SU-DHL-6 (cell line): ENCODE results near the gene RLN1.

Experiments
- H2AFZ ChIP-seq: fragments of 200-600 bp; sonication (generic); 2 replicates; pipeline ENCODE4 v1.6.1; 2014; ENCODE audit warnings: low read depth, mild to moderate bottlenecking, moderate library complexity, mixed read lengths, antibody characterized with exemption, low read length; ENCODE audit not compliant: severe bottlenecking
- H3F3A ChIP-seq: fragments of 200-600 bp; shearing (Covaris generic); 2 replicates; pipeline ENCODE4 v1.6.0; 2016; ENCODE audit warnings: antibody characterized with exemption, mild to moderate bottlenecking; ENCODE audit not compliant: insufficient read depth
- H3K27ac ChIP-seq: fragments of 200-600 bp; sonication (generic); 2 replicates; pipeline ENCODE4 v1.5.1; 2016; ENCODE audit warnings: low read depth, mild to moderate bottlenecking, low read length, moderate library complexity, mixed read lengths
- H3K27me3 ChIP-seq: fragments of 200-600 bp; sonication (generic), shearing (Covaris generic); 2 replicates; pipeline ENCODE4 v1.6.0; 2014; ENCODE audit warnings: mild to moderate bottlenecking, low read length
- H3K36me3 ChIP-seq: fragments of 200-600 bp; sonication (generic); 2 replicates; pipeline ENCODE4 v1.6.1; 2014; ENCODE audit warnings: mild to moderate bottlenecking, low read length, mixed read lengths
- H3K4me2 ChIP-seq: fragments of 300-600, 200-600 bp; shearing (Covaris generic), sonication (generic); 2 replicates; pipeline ENCODE4 v1.6.0; 2014; ENCODE audit warnings: low read length, low read depth, mild to moderate bottlenecking; ENCODE audit not compliant: poor library complexity, severe bottlenecking
- H3K4me3 ChIP-seq: fragments of 200-600 bp; sonication (generic); 2 replicates; pipeline ENCODE4 v1.5.1; 2014; ENCODE audit warnings: antibody characterized with exemption, low read length, mild to moderate bottlenecking, mixed read lengths; ENCODE audit not compliant: insufficient read depth, poor library complexity, severe bottlenecking
- H3K79me2 ChIP-seq: fragments of 200-600 bp; sonication (generic); 2 replicates; pipeline ENCODE4 v1.6.1; 2014; ENCODE audit warnings: mild to moderate bottlenecking, low read length, moderate library complexity; ENCODE audit not compliant: insufficient read depth
- H3K9ac ChIP-seq: fragments of 200-600 bp; sonication (generic); 2 replicates; pipeline ENCODE4 v1.7.0; 2014; ENCODE audit warnings: mild to moderate bottlenecking, low read length
- H3K9me2 ChIP-seq: fragments of 200-600 bp; sonication (generic); replicated peaks from 2 replicates; pipeline ENCODE4 v1.6.1; 2014; ENCODE audit warnings: low read length; ENCODE audit not compliant: insufficient read depth
- H3K9me3 ChIP-seq: fragments of 200-600 bp; sonication (generic); 2 replicates; pipeline ENCODE4 v1.6.1; 2014; ENCODE audit warnings: low read length, mixed read lengths; ENCODE audit not compliant: insufficient read depth
- H4K20me1 ChIP-seq: fragments of 200-600 bp; sonication (generic); 2 replicates; pipeline ENCODE4 v1.6.1; 2014; ENCODE audit warnings: low read depth, mild to moderate bottlenecking, antibody characterized with exemption, low read length, moderate library complexity, mixed read lengths
- EZH2phosphoT487 ChIP-seq: fragments of 200-600 bp; sonication (generic), shearing (Covaris generic); conservative IDR thresholded peaks from 2 replicates; pipeline ENCODE4 v1.6.1; 2018; ENCODE audit warnings: mild to moderate bottlenecking, antibody characterized with exemption, low read length, moderate library complexity, mixed read lengths
- TF ChIP-seq, protein P1 (sequence below): fragments of 200-600 bp; sonication (generic); IDR thresholded peaks from one replicate; pipeline ENCODE4 v1.5.1; 2017; ENCODE audit warnings: antibody characterized with exemption, mild to moderate bottlenecking, low read length, moderate library complexity; ENCODE audit not compliant: insufficient read depth, poor library complexity, severe bottlenecking

Gene RLN1

DNA sequence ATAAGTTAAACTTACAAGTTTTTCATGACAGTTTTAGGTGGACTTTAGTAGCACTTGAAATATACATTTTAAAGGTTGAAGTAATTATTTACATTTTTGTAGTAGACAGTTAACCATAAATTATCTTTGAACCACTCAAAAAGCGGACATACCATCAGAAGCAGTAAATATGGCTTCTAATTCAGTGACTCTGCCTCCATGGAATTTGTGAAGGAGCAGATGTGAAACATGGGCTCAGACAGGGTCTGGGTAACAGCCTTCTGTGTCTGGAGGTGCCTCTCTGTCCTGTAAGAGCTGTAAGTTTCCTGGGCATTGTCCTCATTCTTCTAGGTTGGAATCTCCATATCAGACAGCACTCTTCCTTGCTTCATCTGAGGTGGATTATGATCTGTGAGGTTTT lies 47.5 kb downstream of the RLN1 start:
- no peaks in the 10 kb centered on the region for H3F3A ChIP-seq
- no peaks in the 10 kb centered on the region for H3K9me2 ChIP-seq
- no peaks in the 10 kb centered on the region for H3K27me3 ChIP-seq
- H3K9me3 ChIP-seq = no peaks in the 10 kb centered on the region
- no peak for TF ChIP-seq EZH2phosphoT487
- TF ChIP-seq, protein P1, sequence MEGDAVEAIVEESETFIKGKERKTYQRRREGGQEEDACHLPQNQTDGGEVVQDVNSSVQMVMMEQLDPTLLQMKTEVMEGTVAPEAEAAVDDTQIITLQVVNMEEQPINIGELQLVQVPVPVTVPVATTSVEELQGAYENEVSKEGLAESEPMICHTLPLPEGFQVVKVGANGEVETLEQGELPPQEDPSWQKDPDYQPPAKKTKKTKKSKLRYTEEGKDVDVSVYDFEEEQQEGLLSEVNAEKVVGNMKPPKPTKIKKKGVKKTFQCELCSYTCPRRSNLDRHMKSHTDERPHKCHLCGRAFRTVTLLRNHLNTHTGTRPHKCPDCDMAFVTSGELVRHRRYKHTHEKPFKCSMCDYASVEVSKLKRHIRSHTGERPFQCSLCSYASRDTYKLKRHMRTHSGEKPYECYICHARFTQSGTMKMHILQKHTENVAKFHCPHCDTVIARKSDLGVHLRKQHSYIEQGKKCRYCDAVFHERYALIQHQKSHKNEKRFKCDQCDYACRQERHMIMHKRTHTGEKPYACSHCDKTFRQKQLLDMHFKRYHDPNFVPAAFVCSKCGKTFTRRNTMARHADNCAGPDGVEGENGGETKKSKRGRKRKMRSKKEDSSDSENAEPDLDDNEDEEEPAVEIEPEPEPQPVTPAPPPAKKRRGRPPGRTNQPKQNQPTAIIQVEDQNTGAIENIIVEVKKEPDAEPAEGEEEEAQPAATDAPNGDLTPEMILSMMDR = no peak
- no peaks in the 10 kb centered on the region for H4K20me1 ChIP-seq
- no peak overlapping the region for H3K9ac ChIP-seq
- H3K36me3 ChIP-seq = no peaks in the 10 kb centered on the region
- H2AFZ ChIP-seq = no peak overlapping the region
- no peak overlapping the region for H3K4me3 ChIP-seq
- no peak overlapping the region for H3K4me2 ChIP-seq
- no peaks in the 10 kb centered on the region for H3K79me2 ChIP-seq
- H3K27ac ChIP-seq = no peak overlapping the region

DNA sequence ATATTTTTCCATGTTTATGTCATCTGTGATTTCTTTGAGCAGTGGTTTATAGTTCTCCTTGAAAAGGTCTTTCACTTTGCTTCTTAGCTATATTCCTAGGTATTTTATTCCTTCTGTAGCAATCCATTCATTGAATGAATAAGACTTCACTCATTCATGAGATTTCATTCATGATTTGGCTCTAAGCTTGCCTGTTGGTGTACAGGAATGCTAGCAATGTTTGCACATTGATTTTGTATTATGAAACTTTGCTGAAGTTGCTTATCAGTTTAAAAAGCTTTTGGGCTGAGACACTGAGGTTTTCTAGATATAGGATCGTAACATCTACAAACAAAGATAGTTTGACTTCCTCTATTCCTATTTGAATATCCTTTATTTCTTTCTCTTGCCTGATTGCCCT lies 51.1 kb downstream of the RLN1 start:
- Histone ChIP-seq H3K4me2 (no peak overlapping the region), H4K20me1 (no peaks in the 10 kb centered on the region), H3K9me3 (no peaks in the 10 kb centered on the region), H3K27ac (no peak overlapping the region), H2AFZ (no peak overlapping the region), H3K4me3 (no peak overlapping the region), H3K27me3 (no peaks in the 10 kb centered on the region), H3F3A (no peaks in the 10 kb centered on the region), H3K9me2 (no peaks in the 10 kb centered on the region), H3K9ac (no peak overlapping the region), H3K36me3 (no peaks in the 10 kb centered on the region), H3K79me2 (no peaks in the 10 kb centered on the region)
- TF ChIP-seq EZH2phosphoT487 = no peak
- TF ChIP-seq, protein P1 = no peak

DNA sequence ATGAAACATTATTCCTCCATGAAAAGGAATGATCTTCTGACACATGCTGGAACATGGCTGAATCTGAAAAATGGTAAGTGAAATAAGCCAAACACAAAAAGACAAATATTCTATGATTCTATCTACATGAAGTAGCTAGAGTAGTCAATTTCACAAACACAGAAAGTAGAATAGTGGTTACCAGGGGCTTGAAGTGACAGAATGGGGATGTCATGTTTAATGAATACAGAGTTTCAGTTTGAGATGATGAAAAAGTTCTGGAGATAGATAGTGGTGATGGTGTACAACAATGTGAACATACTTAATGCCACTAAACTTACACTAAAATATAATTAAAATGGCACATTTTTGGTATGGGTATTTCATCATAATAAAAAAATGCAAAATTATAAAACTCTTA lies 53.4 kb downstream of the RLN1 start:
- H3K4me3 ChIP-seq = no peak overlapping the region
- no peak overlapping the region for H3K9ac ChIP-seq
- no peaks in the 10 kb centered on the region for H3K27me3 ChIP-seq
- no peak overlapping the region for H3K27ac ChIP-seq
- no peak overlapping the region for H2AFZ ChIP-seq
- no peaks in the 10 kb centered on the region for H3F3A ChIP-seq
- no peaks in the 10 kb centered on the region for H3K9me3 ChIP-seq
- no peaks in the 10 kb centered on the region for H4K20me1 ChIP-seq
- no peaks in the 10 kb centered on the region for H3K79me2 ChIP-seq
- TF ChIP-seq, protein P1 = no peak
- TF ChIP-seq EZH2phosphoT487 = no peak
- no peaks in the 10 kb centered on the region for H3K9me2 ChIP-seq
- no peak overlapping the region for H3K4me2 ChIP-seq
- no peaks in the 10 kb centered on the region for H3K36me3 ChIP-seq
